ENCODE measurements around the gene DCXR. TPM values are rescaled to one million over a fixed set of nuclear protein-coding genes. Genes with fewer than 3 reads are reported as not detected.

DCXR gene
- total RNA-seq, 1 donor from 2014 or later = 219 TPM

DNA sequence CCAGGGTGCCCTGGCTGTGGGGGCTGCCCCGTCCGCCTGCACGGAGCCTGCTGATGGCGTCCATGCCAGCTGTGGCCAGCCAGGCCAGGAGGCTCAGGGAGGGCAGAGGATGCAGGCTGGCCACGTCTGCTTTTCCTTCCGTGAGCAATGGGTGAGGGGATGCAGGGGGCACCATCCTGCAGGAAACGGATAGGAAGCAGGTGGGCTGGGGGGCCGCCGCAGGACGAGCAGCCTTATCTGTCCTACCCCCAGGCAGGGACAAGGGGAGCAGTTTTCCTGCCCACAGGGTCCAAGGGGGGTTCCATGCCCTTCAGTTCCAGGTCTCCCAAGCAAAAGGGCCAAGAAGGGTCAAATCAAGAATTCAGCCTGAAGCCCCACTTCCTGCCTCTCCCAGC, 21.4 kb upstream of the DCXR start:
- peaks cover 95% of the 10 kb centered on the region for H3K36me3 ChIP-seq
- DNase-seq = no peak

DNA sequence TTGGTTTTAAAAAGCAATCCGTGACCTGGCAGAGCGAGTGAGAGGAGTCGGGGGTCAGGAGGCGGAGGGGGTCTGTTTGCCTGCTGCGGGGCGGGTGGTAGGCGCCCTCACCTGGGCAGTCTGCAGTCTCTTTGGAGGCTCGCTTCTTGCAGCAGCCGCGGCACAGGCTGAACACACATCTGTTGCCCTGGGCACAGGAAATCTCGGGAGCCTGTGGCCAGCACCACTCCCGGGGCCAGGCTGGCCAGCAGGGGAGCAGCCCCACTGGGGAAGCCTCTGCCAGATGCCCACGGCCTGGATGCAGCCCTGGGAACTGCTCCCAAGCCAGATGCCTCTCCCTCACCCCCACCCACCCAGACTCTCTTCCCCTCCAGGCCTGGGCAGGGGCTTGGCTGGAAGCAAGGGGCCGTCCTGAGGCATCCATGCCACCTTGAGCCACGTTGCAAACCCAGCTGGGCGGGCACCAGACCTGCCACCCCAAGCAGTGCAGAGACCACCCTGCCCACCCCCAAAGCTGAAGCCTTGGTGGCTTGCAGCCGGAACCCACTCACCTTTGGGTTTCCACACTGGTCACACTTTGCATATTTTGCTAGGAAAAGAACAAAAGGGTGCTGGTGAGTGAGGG, 20.8 kb upstream of the DCXR start:
- Histone ChIP-seq H3K9me3 (replicated peaks) (no peaks in the 10 kb centered on the region), H3K27me3 (ENCODE audit: low read depth) (no peaks in the 10 kb centered on the region), H3K4me1 (peaks cover 9% of the 10 kb centered on the region), H3K27ac (replicated peaks) (no peak overlapping the region), H3K36me3 (peaks cover 97% of the 10 kb centered on the region), H3K4me3 (no peak overlapping the region)
- DNase-seq = no peak
- intact Hi-C loops (cut with micrococcal nuclease) = no loop called here
- no peak for TF ChIP-seq CTCF (IDR thresholded peaks at IDR 0.05; ENCODE audit: borderline replicate concordance)

More for the DNA sequence above, 21.4 kb upstream of the DCXR start:
- Histone ChIP-seq H3K27me3 (ENCODE audit: low read depth) (no peaks in the 10 kb centered on the region), H3K4me3 (no peak overlapping the region), H3K27ac (replicated peaks) (no peak overlapping the region), H3K4me1 (peaks cover 7% of the 10 kb centered on the region), H3K9me3 (replicated peaks) (no peaks in the 10 kb centered on the region)
- intact Hi-C loops (cut with micrococcal nuclease) = no loop called here
- TF ChIP-seq CTCF (IDR thresholded peaks at IDR 0.05; ENCODE audit: borderline replicate concordance) = no peak

DNA sequence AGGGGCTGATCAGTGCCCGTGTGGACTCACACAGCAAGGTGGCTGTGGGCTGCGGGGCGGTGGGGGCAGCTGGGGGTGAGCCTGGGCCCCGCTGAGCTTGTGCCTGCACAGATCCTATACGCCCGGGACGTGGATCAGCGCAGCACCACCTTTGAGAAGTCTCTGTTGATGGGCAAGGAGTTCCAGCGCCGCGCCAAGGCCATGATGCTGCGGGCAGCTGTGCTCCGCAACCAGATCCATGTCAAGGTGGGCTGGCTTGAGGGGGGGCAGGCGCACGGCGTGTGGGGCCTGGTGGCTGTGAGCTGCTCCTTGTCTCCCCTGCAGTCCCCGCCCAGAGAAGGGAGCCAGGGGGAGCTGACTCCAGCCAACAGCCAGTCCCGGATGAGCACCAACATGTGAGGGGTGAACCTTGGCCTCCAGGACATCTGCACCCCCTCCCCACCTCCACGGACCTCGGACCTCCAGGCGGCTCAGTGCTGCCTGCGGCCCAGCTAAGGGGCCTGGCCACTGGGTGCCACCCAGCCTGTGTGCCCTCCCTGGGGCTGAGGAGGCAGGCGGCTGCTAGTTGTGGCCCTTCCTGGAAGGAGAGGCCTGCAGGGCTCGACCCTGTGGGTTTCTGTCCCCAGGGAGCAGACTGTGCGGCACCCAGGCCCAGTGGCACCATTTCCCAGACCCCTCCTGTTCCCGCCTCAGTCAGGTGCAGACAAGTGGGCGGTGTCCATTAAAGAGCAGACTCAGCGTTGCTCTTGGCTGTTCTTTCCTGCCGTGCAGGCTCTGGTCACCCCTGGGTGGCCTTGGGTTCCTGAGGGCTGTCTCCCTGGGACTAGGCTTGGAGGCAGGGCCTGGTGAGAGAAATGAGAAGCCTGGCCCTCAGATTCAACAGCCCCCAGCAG, 19.5 kb upstream of the DCXR start:
- TF ChIP-seq CTCF (IDR thresholded peaks at IDR 0.05; ENCODE audit: borderline replicate concordance) = no peak

DNA sequence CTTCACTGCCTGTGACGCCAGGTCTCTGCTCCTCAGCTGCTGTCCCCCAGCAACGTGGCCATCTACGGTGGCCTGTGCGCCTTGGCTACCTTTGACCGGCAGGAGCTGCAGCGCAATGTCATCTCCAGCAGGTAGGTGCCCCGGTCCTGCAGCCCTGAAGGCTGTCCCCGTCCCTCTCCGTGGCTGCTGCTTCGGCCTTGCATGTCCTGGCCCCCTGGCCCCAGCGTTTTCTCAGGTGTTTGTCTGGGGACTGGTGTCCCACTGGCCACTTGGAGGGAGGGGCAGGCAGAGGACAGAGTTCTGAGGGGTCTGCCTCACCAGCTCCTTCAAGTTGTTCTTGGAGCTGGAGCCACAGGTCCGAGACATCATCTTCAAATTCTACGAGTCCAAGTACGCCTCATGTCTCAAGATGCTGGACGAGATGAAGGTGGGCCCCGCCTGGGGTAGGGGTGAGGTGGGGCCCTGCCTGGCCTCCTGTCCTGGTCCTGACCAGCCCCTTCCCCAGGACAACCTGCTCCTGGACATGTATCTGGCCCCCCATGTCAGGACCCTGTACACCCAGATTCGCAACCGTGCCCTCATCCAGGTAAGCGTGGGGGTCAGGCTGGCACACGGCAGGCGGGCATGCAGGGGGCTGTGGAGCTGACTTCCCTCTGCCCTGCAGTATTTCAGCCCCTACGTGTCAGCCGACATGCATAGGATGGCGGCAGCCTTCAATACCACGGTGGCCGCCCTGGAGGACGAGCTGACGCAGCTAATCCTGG, 18.6 kb upstream of the DCXR start:
- TF ChIP-seq CTCF (IDR thresholded peaks at IDR 0.05; ENCODE audit: borderline replicate concordance) = no peak
- Histone ChIP-seq H3K4me1 (peaks cover 24% of the 10 kb centered on the region), H3K27ac (replicated peaks) (no peak overlapping the region), H3K36me3 (peaks cover 76% of the 10 kb centered on the region), H3K9me3 (replicated peaks) (no peaks in the 10 kb centered on the region), H3K27me3 (ENCODE audit: low read depth) (no peaks in the 10 kb centered on the region), H3K4me3 (no peak overlapping the region)
- no peak for DNase-seq
- intact Hi-C loops (cut with micrococcal nuclease) = no loop called here

More for the DNA sequence above, 19.5 kb upstream of the DCXR start:
- H3K27me3 ChIP-seq (ENCODE audit: low read depth) = no peaks in the 10 kb centered on the region
- intact Hi-C loops (cut with micrococcal nuclease) = no loop called here
- no peak for DNase-seq
- peaks cover 83% of the 10 kb centered on the region for H3K36me3 ChIP-seq
- H3K27ac ChIP-seq (replicated peaks) = no peak overlapping the region
- no peaks in the 10 kb centered on the region for H3K9me3 ChIP-seq (replicated peaks)
- H3K4me1 ChIP-seq = peaks cover 23% of the 10 kb centered on the region
- no peak overlapping the region for H3K4me3 ChIP-seq

Data from left ventricle myocardium inferior (tissue), 1 donor.